HG03457 (cell line): ENCODE measurements around the gene SMARCAL1.

ENCODE experiments used
- ATAC-seq: cut with Tn5 transposase; IDR thresholded peaks from one replicate; pipeline ENCODE4 v1.9.1; 2021; ENCODE audit warnings: moderate number of reproducible peaks; ENCODE audit not compliant: unreplicated experiment

SMARCAL1 gene

DNA sequence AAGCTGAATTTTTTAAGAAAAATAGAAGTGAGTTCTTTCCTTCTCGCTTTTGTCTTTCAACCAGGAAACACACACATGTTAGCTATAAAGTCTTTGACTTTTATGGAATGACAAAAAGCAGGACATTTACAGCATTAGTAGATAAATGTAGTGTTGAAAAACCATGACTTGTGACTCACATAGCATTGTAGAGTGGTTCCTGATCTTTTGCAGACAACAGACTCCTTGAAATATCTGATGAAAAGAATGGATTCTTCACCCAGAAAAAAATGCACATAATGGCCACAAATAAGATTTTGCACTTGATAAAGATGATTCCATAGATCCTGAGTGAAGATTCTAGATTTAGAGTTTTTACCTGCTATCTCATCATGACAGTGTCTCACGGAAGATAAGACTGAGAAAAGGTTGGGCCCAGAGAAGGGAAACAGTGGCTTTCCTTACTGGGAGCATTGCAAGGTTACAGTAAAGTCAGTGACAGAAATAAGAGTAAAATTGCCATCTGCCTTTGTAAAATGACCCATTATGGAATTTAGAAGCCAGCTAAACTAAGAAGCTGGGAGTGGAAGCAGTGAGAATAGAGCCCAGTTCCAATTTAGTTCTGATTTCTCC is 14.0 kb downstream of the SMARCAL1 start:
- no peak for ATAC-seq

DNA sequence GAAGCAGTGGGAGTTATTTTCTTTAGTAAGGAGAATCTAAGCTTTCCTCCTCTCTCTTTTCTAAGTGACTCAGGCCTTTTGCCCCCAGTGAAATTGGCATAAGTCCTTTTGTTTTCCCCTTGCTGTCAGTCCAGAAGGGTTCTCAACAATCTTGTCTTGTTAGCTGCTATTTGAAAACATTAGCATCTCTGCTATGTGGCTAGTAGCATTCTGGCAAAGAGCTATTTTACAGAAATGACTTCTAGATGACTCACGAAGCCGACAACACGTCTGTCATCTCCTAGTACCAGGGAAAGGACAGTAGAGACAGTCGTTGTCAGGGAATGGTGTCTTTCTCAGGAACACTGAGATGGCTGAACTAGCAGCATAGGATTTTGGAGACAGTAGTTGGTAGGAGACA is 14.7 kb downstream of the SMARCAL1 start:
- ATAC-seq = no peak

- ATAC-seq = no peak
Observed at GRCh38 chr2:216428618-216429350, 16.5 kb downstream of the SMARCAL1 start.

GRCh38 chr2:216429428-216429827 is 17.1 kb downstream of the SMARCAL1 start:
- ATAC-seq = no peak

DNA sequence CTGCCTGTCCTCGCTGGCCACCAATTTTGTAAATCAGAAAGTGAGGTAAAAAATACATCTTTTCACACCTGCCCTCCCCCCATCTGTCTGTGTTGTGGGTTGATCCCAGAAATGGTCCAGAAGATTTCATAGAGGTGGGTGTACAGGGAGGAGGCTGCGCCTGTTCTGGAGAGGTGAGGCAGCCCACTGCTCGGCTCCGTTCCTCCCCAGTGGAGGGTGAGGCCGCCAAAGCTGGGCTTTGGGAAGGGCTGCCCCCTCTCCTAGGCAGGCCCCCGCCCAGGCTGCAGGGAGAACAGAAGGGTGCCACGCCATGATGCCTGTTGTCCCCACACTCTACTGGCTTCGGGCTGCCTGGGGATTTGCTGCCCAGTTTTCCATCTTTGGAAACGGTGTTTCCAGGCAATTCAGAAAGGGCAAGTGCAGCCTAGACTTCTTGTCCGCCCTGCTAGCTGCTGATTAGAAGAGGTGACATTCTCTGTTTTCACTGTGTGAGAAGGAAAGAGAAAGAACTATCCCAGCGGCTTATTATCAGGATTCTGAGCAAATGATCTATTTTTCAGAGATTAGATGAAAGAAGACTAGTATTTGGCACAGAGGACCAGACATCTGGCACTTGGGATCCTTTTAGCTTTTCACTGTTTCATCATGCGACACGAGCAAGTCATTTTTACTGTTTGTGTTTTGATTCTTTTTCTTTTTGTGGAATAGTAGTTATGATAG is 18.7 kb downstream of the SMARCAL1 start:
- no peak for ATAC-seq

DNA sequence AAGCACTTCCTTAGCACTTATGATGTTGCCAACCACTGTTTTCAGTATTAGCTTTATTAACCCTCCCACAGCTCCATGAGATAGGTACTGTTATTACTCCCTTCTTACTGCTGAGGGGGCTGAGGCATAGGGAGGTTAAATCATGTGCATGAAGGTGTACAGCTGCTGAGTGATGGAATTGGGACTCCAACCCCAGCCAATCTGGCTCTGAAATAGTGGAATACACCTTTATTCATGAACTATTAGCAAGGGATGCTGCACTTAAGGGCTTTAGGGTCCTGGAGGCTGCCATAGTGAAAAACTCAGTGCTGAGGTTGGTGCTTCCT is 19.2 kb downstream of the SMARCAL1 start:
- ATAC-seq = no peak

GRCh38 chr2:216436383-216436782 is 24.1 kb downstream of the SMARCAL1 start:
- no peak for ATAC-seq

GRCh38 chr2:216441308-216442010 is 29.2 kb downstream of the SMARCAL1 start:
- no peak for ATAC-seq

DNA sequence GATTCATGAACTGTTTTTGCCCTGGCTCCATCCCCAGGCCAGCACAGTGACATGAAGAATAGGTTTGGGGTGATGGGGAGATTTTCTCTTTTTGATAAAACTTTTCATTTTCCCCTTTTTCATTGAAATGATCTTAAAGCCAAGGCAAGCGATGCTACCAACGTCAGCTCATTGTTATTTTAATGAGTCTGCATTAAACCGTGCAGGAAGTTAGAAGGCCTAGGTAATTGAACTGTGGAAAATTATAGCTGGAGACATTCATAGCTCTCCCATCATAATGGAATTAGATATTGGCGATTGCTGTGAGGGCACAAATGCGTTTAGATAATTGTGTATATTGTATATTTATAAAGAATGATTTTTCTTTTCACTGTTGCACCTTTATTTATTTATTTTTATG is 33.2 kb downstream of the SMARCAL1 start:
- no peak for ATAC-seq

DNA sequence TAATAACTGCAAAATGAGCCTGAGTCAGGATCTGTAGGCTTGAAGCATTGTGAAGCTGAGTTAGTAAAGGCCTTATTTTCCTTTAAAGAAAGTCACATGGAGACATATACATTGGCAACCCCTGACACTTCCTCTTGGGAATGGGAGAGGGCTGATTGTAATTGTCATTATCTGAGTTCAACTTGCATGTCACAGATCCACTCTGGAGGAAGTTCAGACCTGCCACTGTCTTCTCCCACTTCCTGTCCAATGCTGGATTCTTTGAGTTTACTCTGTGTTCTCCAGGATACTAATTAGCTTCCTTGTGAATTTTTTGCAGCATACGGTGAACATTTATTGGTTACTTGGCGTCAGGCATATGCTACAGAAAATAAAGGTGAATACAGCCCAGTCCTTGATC is 34.1 kb downstream of the SMARCAL1 start:
- ATAC-seq = no peak

DNA sequence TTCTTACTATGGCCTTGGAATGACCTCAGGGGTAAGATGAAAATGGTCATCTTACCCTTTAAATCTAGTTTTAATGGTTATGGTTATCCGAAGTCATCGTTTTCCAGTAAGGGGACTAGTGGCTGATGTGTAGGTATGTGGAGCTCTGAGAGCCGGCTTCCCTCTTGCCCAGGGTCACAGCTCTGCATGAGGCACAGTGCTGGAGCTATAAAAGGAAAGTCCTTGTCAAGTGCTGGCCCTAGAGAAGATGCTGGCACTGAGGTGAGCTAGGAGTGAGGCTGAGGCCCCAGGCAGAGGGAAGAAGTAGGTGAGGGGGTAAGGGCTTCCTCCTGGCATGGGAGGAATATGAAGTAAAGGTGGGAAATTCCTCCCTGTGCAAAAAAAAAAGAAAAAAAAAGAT is 35.0 kb downstream of the SMARCAL1 start:
- no peak for ATAC-seq

DNA sequence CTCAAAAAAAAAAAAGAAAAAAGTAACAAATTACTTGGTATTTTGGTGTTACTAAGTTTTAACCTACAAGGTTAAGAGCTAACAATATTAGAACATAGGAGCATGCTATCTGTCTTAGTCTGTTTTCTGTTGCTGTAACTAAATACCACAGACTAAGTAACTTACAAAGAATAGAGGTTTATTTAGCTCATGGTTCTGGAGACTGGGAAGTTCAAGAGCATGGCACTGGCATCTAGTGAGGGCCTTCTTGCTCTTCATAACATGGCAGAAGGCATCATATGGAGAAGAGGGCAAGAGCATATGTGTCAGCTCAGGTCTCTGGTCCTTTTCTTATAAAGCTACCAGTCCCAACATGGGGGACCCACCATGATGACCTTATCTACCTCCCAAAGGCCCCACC is 36.5 kb downstream of the SMARCAL1 start:
- ATAC-seq = no peak

GRCh38 chr2:216450346-216450745 is 38.1 kb downstream of the SMARCAL1 start:
- no peak for ATAC-seq

- no peak for ATAC-seq
Observed at GRCh38 chr2:216450784-216451183, 38.5 kb downstream of the SMARCAL1 start.

- ATAC-seq = no peak
Observed at GRCh38 chr2:216453955-216454614, 41.8 kb downstream of the SMARCAL1 start.

- no peak for ATAC-seq
Observed at GRCh38 chr2:216463148-216463547, 50.9 kb downstream of the SMARCAL1 start.

- no peak for ATAC-seq
Observed at GRCh38 chr2:216464104-216464720, 51.9 kb downstream of the SMARCAL1 start.

- ATAC-seq = no peak
Observed at GRCh38 chr2:216465579-216466195, 53.4 kb downstream of the SMARCAL1 start.

DNA sequence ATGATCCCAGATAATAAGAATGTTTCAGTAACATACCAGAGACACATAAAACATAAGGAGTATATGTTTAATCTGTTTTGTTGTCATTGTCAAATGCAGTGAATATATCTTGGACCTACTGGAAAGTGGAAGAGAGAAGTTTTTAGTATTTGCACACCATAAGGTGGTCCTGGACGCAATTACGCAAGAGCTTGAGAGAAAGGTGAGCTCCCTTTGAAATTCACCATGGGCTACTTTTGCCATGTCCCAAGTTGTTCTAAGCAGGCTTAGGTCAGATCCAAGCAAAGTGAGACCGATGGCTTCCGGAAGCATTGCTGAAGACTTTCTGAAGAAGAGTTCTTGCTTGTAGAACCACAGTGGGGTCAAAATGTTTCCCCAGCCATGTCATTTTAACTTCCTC is 55.6 kb downstream of the SMARCAL1 start:
- no peak for ATAC-seq

- no peak for ATAC-seq
Observed at GRCh38 chr2:216469661-216470060, 57.4 kb downstream of the SMARCAL1 start.
